K562 (cell line): ENCODE results near the gene KIF23. TPM values are rescaled to one million over a fixed set of nuclear protein-coding genes. Genes with fewer than 3 reads are reported as not detected.

Experiments used
- ARNT ChIP-seq, 2 experiments: fragments of 450-650 bp; IDR thresholded peaks; 2 replicates each; pipeline ENCODE4 v1.6.1; 2016; ENCODE audit warnings: mild to moderate bottlenecking in 1 of 2
- BACH1 ChIP-seq: fragments of 200-800 bp; sonication (Bioruptor generic); IDR thresholded peaks from 2 replicates; pipeline ENCODE4 v1.6.1; 2016; ENCODE audit warnings: missing genetic modification characterization, missing compliant biosample characterization
- BRD9 ChIP-seq: fragments of 450-650 bp; IDR thresholded peaks from 2 replicates; pipeline ENCODE4 v1.6.1; 2018; ENCODE audit warnings: low read depth; ENCODE audit not compliant: partially characterized antibody
- FOS ChIP-seq: IDR thresholded peaks from 3 replicates; pipeline ENCODE4 v1.6.1; 2011; ENCODE audit not compliant: insufficient read length; ENCODE audit errors: extremely low read depth
- FUS ChIP-seq: fragments of 200-400 bp; formaldehyde crosslinking; optimal IDR thresholded peaks from 2 replicates; pipeline ENCODE3; 2017; ENCODE audit warnings: low read depth, low read length
- HCFC1 ChIP-seq: IDR thresholded peaks from 2 replicates; pipeline ENCODE4 v1.6.1; 2012; ENCODE audit warnings: low read depth, low read length, improper control_type of control experiment
- JUNB ChIP-seq: fragments of 450-650 bp; formaldehyde crosslinking; conservative IDR thresholded peaks from 2 replicates; pipeline ENCODE4 v1.4.0; 2020; ENCODE audit warnings: mild to moderate bottlenecking
- MBD2 ChIP-seq: sonication (generic); IDR thresholded peaks from 2 replicates; pipeline ENCODE4 v1.6.1; 2016; ENCODE audit warnings: low read depth, borderline replicate concordance
- MTA2 ChIP-seq: fragments of 450-650 bp; IDR thresholded peaks from 2 replicates; pipeline ENCODE4 v1.6.1; 2016; ENCODE audit warnings: low read depth
- PHF8 ChIP-seq: fragments of 200-600 bp; sonication (generic); IDR thresholded peaks from 2 replicates; pipeline ENCODE4 v1.6.1; 2012; ENCODE audit warnings: mixed run types, mild to moderate bottlenecking, inconsistent platforms, low read length, moderate library complexity, borderline replicate concordance
- PRMT5 ChIP-seq: sonication (generic); formaldehyde crosslinking; IDR thresholded peaks from 2 replicates; pipeline ENCODE4 v1.5.0; 2020; ENCODE audit warnings: missing genetic modification reagents
- PTBP1 ChIP-seq: fragments of 200-400 bp; formaldehyde crosslinking; IDR thresholded peaks from 2 replicates; pipeline ENCODE4 v1.6.1; 2017; ENCODE audit warnings: low read depth, low read length
- PTRF ChIP-seq: fragments of 450-650 bp; IDR thresholded peaks from 2 replicates; pipeline ENCODE4 v1.6.1; 2016; ENCODE audit warnings: mild to moderate bottlenecking, missing genetic modification characterization, missing compliant biosample characterization
- RB1 ChIP-seq: fragments of 450-650 bp; IDR thresholded peaks from 2 replicates; pipeline ENCODE4 v1.6.1; 2017; ENCODE audit warnings: low read depth, mild to moderate bottlenecking
- RBM25 ChIP-seq: fragments of 200-400 bp; formaldehyde crosslinking; IDR thresholded peaks from 2 replicates; pipeline ENCODE4 v1.6.1; 2018; ENCODE audit warnings: low read length, low read depth, moderate library complexity; ENCODE audit not compliant: severe bottlenecking
- SMARCE1 ChIP-seq: fragments of 450-650 bp; IDR thresholded peaks from 2 replicates; pipeline ENCODE4 v1.7.1; 2016; ENCODE audit warnings: mild to moderate bottlenecking
- SUPT5H ChIP-seq: fragments of 450-650 bp; IDR thresholded peaks from 2 replicates; pipeline ENCODE4 v1.6.1; 2016
- TCFL5 ChIP-seq: fragments of 250-450 bp; sonication (Bioruptor Pico); conservative IDR thresholded peaks from 2 replicates; pipeline ENCODE4 v1.6.1; 2021; ENCODE audit warnings: mild to moderate bottlenecking, moderate library complexity, matching md5 sums
- TFAM ChIP-seq: fragments of 250-450 bp; sonication (Bioruptor Pico); conservative IDR thresholded peaks from 2 replicates; pipeline ENCODE4 v1.5.0; 2021; ENCODE audit warnings: mild to moderate bottlenecking, moderate library complexity
- ZBTB8A ChIP-seq: fragments of 450-650 bp; IDR thresholded peaks from 2 replicates; pipeline ENCODE4 v1.6.1; 2018; ENCODE audit warnings: mild to moderate bottlenecking, moderate library complexity; ENCODE audit not compliant: partially characterized antibody
- ZNF408 ChIP-seq: fragments of 250-450 bp; sonication (Bioruptor Pico); IDR thresholded peaks from 2 replicates; pipeline ENCODE4 v1.4.0; 2020; ENCODE audit warnings: low read depth, mild to moderate bottlenecking, moderate library complexity
- ZNF589 ChIP-seq: fragments of 200-800 bp; sonication (Bioruptor generic); IDR thresholded peaks from 2 replicates; pipeline ENCODE4 v1.6.1; 2016; ENCODE audit warnings: low read depth, missing genetic modification characterization, missing compliant biosample characterization
- ZNF695 ChIP-seq: fragments of 450-650 bp; formaldehyde crosslinking; IDR thresholded peaks from 2 replicates; pipeline ENCODE4 v1.4.0; 2020; ENCODE audit warnings: mild to moderate bottlenecking, moderate library complexity
- ZNF699 ChIP-seq: fragments of 250-450 bp; sonication (Bioruptor Pico); IDR thresholded peaks from 2 replicates; pipeline ENCODE4 v1.8.0; 2021; ENCODE audit warnings: mild to moderate bottlenecking, moderate library complexity; ENCODE audit not compliant: insufficient replicate concordance
- ZNF79 ChIP-seq: fragments of 250-450 bp; sonication (Bioruptor Pico); IDR thresholded peaks from 2 replicates; pipeline ENCODE4 v1.4.0; 2020; ENCODE audit warnings: low read depth, mild to moderate bottlenecking, moderate library complexity
- polyA plus RNA-seq, 8 experiments: library from polyadenylated mRNA; depleted of rRNA in 4 of 8; stranded (reverse) in 5 of 8; unstranded in 3 of 8; fragments of >200 nt; fragmentation: Nextera tagmentation in 2 of 8; fragmentation: Illumina TruSeq in 1 of 8; extraction: Ambion mirVana in 2 of 8; extraction: Trizol in 1 of 8; gene quantifications; 2 replicates each; pipeline versions ENCODE4 v1.2.1 to v1.2.3, GENCODE V29; 2011 to 2014; ENCODE audit warnings: inconsistent platforms in 1 of 8, missing spikeins in 1 of 8
- total RNA-seq, 7 experiments: library from RNA; depleted of rRNA in 6 of 7; stranded (reverse); fragments of >200 nt in 6 of 7; fragmentation: Illumina TruSeq in 2 of 7; extraction: Trizol in 2 of 7; gene quantifications; 2 replicates each; pipeline versions ENCODE4 v1.2.1 to v1.2.3, GENCODE V29; 2011 to 2021; ENCODE audit warnings: low replicate concordance in 1 of 7
- TF ChIP-seq, protein P1 (sequence below): fragments of 450-650 bp; formaldehyde crosslinking; IDR thresholded peaks from 2 replicates; pipeline ENCODE4 v1.4.0; 2022; ENCODE audit warnings: missing genetic modification characterization
- TF ChIP-seq, protein P2 (sequence below): sonication (generic); formaldehyde crosslinking; IDR thresholded peaks from 2 replicates; pipeline ENCODE4 v1.9.0; 2022; ENCODE audit warnings: mild to moderate bottlenecking, missing genetic modification reagents
- TF ChIP-seq, protein P3 (sequence below): fragments of 250-450 bp; sonication (Bioruptor Pico); IDR thresholded peaks from 2 replicates; pipeline ENCODE4 v1.4.0; 2020

The KIF23 gene
- total and polyA plus RNA-seq, 9 of the 15 experiments (the other 6 are each of a cell fraction or from before 2014, with no cell fraction given) = 29.4 to 58.2 (median 41.9) TPM

DNA sequence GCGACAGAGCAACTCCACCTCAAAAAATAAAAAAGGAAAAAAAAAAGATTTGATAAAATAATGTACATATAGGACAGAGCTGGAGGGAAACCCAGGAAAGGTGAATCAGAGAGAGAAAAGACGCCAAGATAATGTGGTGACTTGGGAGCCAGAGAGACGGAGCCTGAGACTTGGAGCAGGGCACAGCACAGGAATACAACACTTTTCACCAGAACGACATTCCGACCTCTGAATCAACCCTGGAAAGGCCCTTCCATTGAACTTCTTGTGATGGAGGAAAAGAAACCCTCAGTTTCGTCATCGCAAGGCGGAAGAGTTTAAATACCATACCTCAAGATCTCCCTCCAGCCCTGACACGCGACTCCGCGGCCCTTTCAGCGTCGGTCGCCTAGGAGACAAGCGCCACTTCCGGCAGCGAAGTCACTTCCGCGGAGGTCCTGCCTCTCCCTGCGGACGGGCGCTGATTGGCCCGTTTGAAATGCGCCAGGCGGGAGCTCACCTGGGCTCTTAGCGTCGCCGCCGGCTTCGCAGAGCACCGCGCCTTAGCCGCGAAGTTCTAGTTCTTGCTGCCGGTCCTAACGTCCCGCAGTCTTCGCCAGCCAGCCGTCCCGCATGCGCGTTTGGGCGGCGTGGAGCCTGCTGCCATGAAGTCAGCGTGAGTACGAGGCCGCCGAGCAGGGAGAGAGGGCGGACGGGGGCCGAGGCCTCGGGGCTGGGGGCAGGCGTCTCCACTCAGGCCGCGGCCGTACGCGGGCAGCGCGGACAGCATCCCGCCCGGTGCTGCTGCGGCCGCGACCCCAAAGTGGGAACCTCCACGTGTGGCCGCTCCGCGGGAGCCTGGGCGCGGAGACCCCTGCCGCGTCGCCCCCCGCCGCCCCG is at the start of gene KIF23 (continued):
- TF ChIP-seq SMARCE1 (no peak), ARNT (IDR thresholded peaks at IDR 0.05) (no peak), MBD2 (peak; percentile 61; the same call in 1 of the 2 replicates), ZNF79 (CRISPR knock-in tag) (no peak), RB1 (peak; percentile 46; the same call in 1 of the 2 replicates), RBM25 (no peak), ZNF589 (CRISPR knock-in tag) (no peak), MTA2 (no peak), ZNF408 (CRISPR knock-in tag) (no peak), BACH1 (tag) (no peak), TCFL5 (CRISPR knock-in tag) (no peak), FUS (no peak), SUPT5H (peak; percentile 81), ZNF699 (no peak), PHF8 (peak; percentile 84; the same call in 1 of the 2 replicates), FOS (peak; percentile 58), TFAM (CRISPR knock-in tag) (no peak), PRMT5 (CRISPR knock-in tag) (no peak), HCFC1 (peak; percentile 59), JUNB (CRISPR knock-in tag) (no peak), PTRF (tag) (no peak), PTBP1 (no peak), ZBTB8A (no peak), BRD9 (no peak), ZNF695 (CRISPR knock-in tag) (no peak)
- TF ChIP-seq, protein P1, sequence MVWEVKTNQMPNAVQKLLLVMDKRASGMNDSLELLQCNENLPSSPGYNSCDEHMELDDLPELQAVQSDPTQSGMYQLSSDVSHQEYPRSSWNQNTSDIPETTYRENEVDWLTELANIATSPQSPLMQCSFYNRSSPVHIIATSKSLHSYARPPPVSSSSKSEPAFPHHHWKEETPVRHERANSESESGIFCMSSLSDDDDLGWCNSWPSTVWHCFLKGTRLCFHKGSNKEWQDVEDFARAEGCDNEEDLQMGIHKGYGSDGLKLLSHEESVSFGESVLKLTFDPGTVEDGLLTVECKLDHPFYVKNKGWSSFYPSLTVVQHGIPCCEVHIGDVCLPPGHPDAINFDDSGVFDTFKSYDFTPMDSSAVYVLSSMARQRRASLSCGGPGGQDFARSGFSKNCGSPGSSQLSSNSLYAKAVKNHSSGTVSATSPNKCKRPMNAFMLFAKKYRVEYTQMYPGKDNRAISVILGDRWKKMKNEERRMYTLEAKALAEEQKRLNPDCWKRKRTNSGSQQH = no peak
- TF ChIP-seq, protein P2, sequence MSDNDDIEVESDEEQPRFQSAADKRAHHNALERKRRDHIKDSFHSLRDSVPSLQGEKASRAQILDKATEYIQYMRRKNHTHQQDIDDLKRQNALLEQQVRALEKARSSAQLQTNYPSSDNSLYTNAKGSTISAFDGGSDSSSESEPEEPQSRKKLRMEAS = peak; percentile 91
- TF ChIP-seq, protein P3, sequence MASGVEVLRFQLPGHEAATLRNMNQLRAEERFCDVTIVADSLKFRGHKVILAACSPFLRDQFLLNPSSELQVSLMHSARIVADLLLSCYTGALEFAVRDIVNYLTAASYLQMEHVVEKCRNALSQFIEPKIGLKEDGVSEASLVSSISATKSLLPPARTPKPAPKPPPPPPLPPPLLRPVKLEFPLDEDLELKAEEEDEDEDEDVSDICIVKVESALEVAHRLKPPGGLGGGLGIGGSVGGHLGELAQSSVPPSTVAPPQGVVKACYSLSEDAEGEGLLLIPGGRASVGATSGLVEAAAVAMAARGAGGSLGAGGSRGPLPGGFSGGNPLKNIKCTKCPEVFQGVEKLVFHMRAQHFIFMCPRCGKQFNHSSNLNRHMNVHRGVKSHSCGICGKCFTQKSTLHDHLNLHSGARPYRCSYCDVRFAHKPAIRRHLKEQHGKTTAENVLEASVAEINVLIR = peak; percentile 64
